ENCODE data around the gene ZC3H13.

Gene ZC3H13

GRCh38 chr13:45909673-45910072 is 142.9 kb downstream of the ZC3H13 start:
- H2BK5ac ChIP-seq (ENCODE audit: low read length) = no peak overlapping the region
- no peaks in the 10 kb centered on the region for H3K36me3 ChIP-seq (ENCODE audit: control insufficient read depth, insufficient read depth, low read length)
- H3K23ac ChIP-seq (ENCODE audit: low read length) = no peak overlapping the region
- H3K27ac ChIP-seq (ENCODE audit: low read depth, low read length) = no peak overlapping the region
- no peak overlapping the region for H4K5ac ChIP-seq (ENCODE audit: low read length)
- no peak overlapping the region for H3K18ac ChIP-seq (ENCODE audit: low read length)
- no peaks in the 10 kb centered on the region for H3K4me1 ChIP-seq (ENCODE audit: control insufficient read depth, low read depth, low read length)
- no peak overlapping the region for H2BK120ac ChIP-seq (ENCODE audit: low read depth, low read length)
- H3K4me2 ChIP-seq (ENCODE audit: low read length) = no peak overlapping the region
- no peaks in the 10 kb centered on the region for H3K27me3 ChIP-seq (ENCODE audit: insufficient read depth, low read length, poor library complexity)
- no peaks in the 10 kb centered on the region for H3K79me1 ChIP-seq (ENCODE audit: low read length)
- no CpG with 5 or more reads among the region's 7 CpGs for WGBS (ENCODE audit: extremely low coverage, insufficient coverage, low lambda C conversion rate)
- H3K79me2 ChIP-seq (ENCODE audit: control insufficient read depth, insufficient read depth, low read length) = no peaks in the 10 kb centered on the region
- no peak overlapping the region for H3K9ac ChIP-seq (ENCODE audit: low read length)
- DNase-seq = no peak
- H2BK15ac ChIP-seq (replicated peaks; ENCODE audit: low read depth) = no peak overlapping the region
- no peak overlapping the region for H3K4ac ChIP-seq (ENCODE audit: low read depth, low read length)
- no peak overlapping the region for H2AK5ac ChIP-seq (ENCODE audit: low read length)
- no peak overlapping the region for H3K4me3 ChIP-seq (ENCODE audit: low read length)
- H4K8ac ChIP-seq (ENCODE audit: low read depth, low read length) = no peak overlapping the region
- no peak overlapping the region for H3K56ac ChIP-seq (ENCODE audit: low read length)

DNA sequence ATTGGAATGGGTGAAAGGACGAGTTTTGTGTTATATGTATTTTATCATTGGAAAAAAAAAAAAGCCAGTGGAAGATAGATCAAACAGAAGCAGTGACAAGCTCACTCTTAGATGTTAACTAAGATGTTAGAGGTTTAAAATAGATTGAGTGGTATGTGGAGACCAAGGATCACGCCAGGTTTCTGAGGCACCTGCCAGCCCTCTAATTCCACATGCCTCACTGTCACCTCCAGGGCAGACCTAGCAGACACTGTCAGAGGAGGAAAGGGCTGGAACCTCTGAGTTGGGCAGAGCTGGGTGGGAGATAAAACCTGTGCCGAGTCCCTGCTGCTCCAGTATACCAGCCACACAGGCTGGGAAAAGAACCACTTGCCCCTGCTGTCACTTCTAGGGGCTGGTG is 143.5 kb downstream of the ZC3H13 start:
- no peaks in the 10 kb centered on the region for H3K79me1 ChIP-seq (ENCODE audit: low read length)
- no peak overlapping the region for H2BK5ac ChIP-seq (ENCODE audit: low read length)
- no peak overlapping the region for H2BK15ac ChIP-seq (replicated peaks; ENCODE audit: low read depth)
- no peak overlapping the region for H3K4me3 ChIP-seq (ENCODE audit: low read length)
- H3K18ac ChIP-seq (ENCODE audit: low read length) = no peak overlapping the region
- peaks cover 1% of the 10 kb centered on the region for H3K4me1 ChIP-seq (ENCODE audit: control insufficient read depth, low read depth, low read length)
- no peak overlapping the region for H2BK120ac ChIP-seq (ENCODE audit: low read depth, low read length)
- H3K56ac ChIP-seq (ENCODE audit: low read length) = no peak overlapping the region
- H4K8ac ChIP-seq (ENCODE audit: low read depth, low read length) = no peak overlapping the region
- H2AK5ac ChIP-seq (ENCODE audit: low read length) = no peak overlapping the region
- WGBS (ENCODE audit: extremely low coverage, insufficient coverage, low lambda C conversion rate) = no CpG with 5 or more reads among the region's 3 CpGs
- no peak overlapping the region for H3K27ac ChIP-seq (ENCODE audit: low read depth, low read length)
- no peak overlapping the region for H3K9ac ChIP-seq (ENCODE audit: low read length)
- H3K36me3 ChIP-seq (ENCODE audit: control insufficient read depth, insufficient read depth, low read length) = no peaks in the 10 kb centered on the region
- H3K4ac ChIP-seq (ENCODE audit: low read depth, low read length) = no peak overlapping the region
- no peaks in the 10 kb centered on the region for H3K79me2 ChIP-seq (ENCODE audit: control insufficient read depth, insufficient read depth, low read length)
- H3K27me3 ChIP-seq (ENCODE audit: insufficient read depth, low read length, poor library complexity) = no peaks in the 10 kb centered on the region
- H3K23ac ChIP-seq (ENCODE audit: low read length) = no peak overlapping the region
- H3K4me2 ChIP-seq (ENCODE audit: low read length) = no peak overlapping the region
- no peak overlapping the region for H4K5ac ChIP-seq (ENCODE audit: low read length)
- no peak for DNase-seq

DNA sequence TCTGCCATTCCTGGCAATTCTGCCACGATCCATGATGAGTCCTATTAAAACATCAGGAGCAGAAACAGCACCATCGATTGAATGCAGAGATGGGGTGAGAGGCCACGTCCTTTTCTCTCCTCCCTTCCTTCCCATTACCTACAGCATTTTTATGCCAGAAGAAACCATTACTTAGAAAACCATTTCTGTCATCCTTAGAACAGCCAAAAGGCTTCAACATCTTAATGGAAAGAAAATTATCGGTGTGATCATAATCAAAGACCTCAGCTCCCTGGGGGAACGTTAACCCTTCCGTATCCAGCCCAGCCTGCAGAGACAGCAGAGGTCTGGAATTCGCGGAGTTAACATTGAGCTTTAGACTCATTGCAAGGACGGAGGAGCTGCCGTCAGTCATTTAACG is 145.0 kb downstream of the ZC3H13 start:
- H3K27me3 ChIP-seq (ENCODE audit: insufficient read depth, low read length, poor library complexity) = no peaks in the 10 kb centered on the region
- H2BK120ac ChIP-seq (ENCODE audit: low read depth, low read length) = no peak overlapping the region
- H3K9ac ChIP-seq (ENCODE audit: low read length) = no peak overlapping the region
- H4K5ac ChIP-seq (ENCODE audit: low read length) = no peak overlapping the region
- no peak overlapping the region for H2BK15ac ChIP-seq (replicated peaks; ENCODE audit: low read depth)
- no peak overlapping the region for H3K18ac ChIP-seq (ENCODE audit: low read length)
- DNase-seq = no peak
- no peaks in the 10 kb centered on the region for H3K79me2 ChIP-seq (ENCODE audit: control insufficient read depth, insufficient read depth, low read length)
- no peak overlapping the region for H2BK5ac ChIP-seq (ENCODE audit: low read length)
- no peak overlapping the region for H4K8ac ChIP-seq (ENCODE audit: low read depth, low read length)
- H3K4ac ChIP-seq (ENCODE audit: low read depth, low read length) = no peak overlapping the region
- no peak overlapping the region for H3K4me2 ChIP-seq (ENCODE audit: low read length)
- H3K27ac ChIP-seq (ENCODE audit: low read depth, low read length) = no peak overlapping the region
- H2AK5ac ChIP-seq (ENCODE audit: low read length) = no peak overlapping the region
- H3K36me3 ChIP-seq (ENCODE audit: control insufficient read depth, insufficient read depth, low read length) = no peaks in the 10 kb centered on the region
- no peak overlapping the region for H3K23ac ChIP-seq (ENCODE audit: low read length)
- peaks cover 2% of the 10 kb centered on the region for H3K4me1 ChIP-seq (ENCODE audit: control insufficient read depth, low read depth, low read length)
- no peak overlapping the region for H3K4me3 ChIP-seq (ENCODE audit: low read length)
- H3K56ac ChIP-seq (ENCODE audit: low read length) = no peak overlapping the region
- no peaks in the 10 kb centered on the region for H3K79me1 ChIP-seq (ENCODE audit: low read length)
- WGBS (ENCODE audit: extremely low coverage, insufficient coverage, low lambda C conversion rate) = no CpG with 5 or more reads among the region's 11 CpGs
